WERI-Rb-1 (cell line): Measurements from ENCODE around the gene PLK2.

Experiments
- DNase-seq: peaks from one replicate; pipeline ENCODE4 v3.0.0-alpha.2; 2020
- H3K27ac ChIP-seq: fragments of 250-450 bp; sonication (Bioruptor Pico); 2 replicates; pipeline ENCODE4 v1.5.1; 2020; ENCODE audit warnings: mild to moderate bottlenecking, moderate library complexity
- H3K27me3 ChIP-seq: fragments of 250-450 bp; sonication (Bioruptor Pico); 2 replicates; pipeline ENCODE4 v1.5.1; 2021; ENCODE audit warnings: mild to moderate bottlenecking, low read depth, moderate library complexity; ENCODE audit not compliant: insufficient read depth, severe bottlenecking
- H3K36me3 ChIP-seq: fragments of 250-450 bp; sonication (Bioruptor Pico); 2 replicates; pipeline ENCODE4 v1.5.1; 2020; ENCODE audit warnings: mild to moderate bottlenecking, moderate library complexity
- H3K4me3 ChIP-seq: 2 replicates; pipeline ENCODE4 v1.5.1; 2011; ENCODE audit warnings: low read depth, mild to moderate bottlenecking, control low read depth, low read length
- H3K9me3 ChIP-seq: fragments of 250-450 bp; sonication (Bioruptor Pico); 2 replicates; pipeline ENCODE4 v1.5.1; 2021; ENCODE audit warnings: mild to moderate bottlenecking, moderate library complexity; ENCODE audit not compliant: severe bottlenecking
- CTCF ChIP-seq: IDR thresholded peaks from 2 replicates; pipeline ENCODE4 v1.5.1; 2011; ENCODE audit warnings: low read depth, mild to moderate bottlenecking, control low read depth, inconsistent platforms, low read length

The PLK2 gene

GRCh38 chr5:58460002-58460731 is at the start of gene PLK2:
Gene PLK2, minus strand, starts transcription at chr5:58460086. Its CDS starts 127 bp downstream, at chr5:58459959.
- Histone ChIP-seq H3K9me3 (no peaks in the 10 kb centered on the region), H3K36me3 (peaks cover 5% of the 10 kb centered on the region), H3K4me3 (peak within 1 kb of the TSS; percentile 86), H3K27ac (peak within 1 kb of the TSS; percentile 85), H3K27me3 (no peaks in the 10 kb centered on the region)
- peak; percentile 66 for TF ChIP-seq CTCF
- DNase-seq: peak; percentile 88

- no peaks in the 10 kb centered on the region for H3K9me3 ChIP-seq
- no peak for TF ChIP-seq CTCF
Observed at GRCh38 chr5:58507715-58508114, 47.8 kb upstream of the PLK2 start.

GRCh38 chr5:58505971-58506640 is 46.2 kb upstream of the PLK2 start:
- no peaks in the 10 kb centered on the region for H3K9me3 ChIP-seq
- no peak for DNase-seq
- no peak for TF ChIP-seq CTCF
- H3K27me3 ChIP-seq: no peaks in the 10 kb centered on the region
- H3K27ac ChIP-seq: no peak overlapping the region
- no peak overlapping the region for H3K4me3 ChIP-seq
- no peaks in the 10 kb centered on the region for H3K36me3 ChIP-seq

More at GRCh38 chr5:58507715-58508114, 47.8 kb upstream of the PLK2 start:
- no peak for DNase-seq
- H3K27me3 ChIP-seq: no peaks in the 10 kb centered on the region
- H3K4me3 ChIP-seq: no peak overlapping the region
- H3K27ac ChIP-seq: no peak overlapping the region
- no peaks in the 10 kb centered on the region for H3K36me3 ChIP-seq

DNA sequence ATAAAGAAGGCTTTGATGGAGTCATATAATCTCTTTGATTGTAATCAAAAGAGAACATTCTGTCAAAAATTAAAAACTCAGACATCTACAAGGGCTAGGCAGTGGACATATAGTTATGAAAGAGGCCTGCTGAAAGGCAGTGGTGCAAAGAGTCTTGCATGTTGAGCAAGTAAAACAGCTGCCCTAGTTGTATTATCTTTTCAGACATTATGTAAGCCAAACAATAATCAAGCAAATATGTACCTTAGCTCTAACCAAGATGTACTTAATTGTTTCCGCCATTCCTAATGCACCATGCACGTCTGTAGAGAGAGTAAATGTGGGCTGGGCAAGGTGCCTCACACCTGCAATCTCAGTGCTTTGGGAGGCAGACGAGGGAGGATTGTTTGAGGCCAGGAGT is 45.6 kb upstream of the PLK2 start:
- no peak for TF ChIP-seq CTCF
- Histone ChIP-seq H3K36me3 (no peaks in the 10 kb centered on the region), H3K27me3 (no peaks in the 10 kb centered on the region), H3K4me3 (no peak overlapping the region), H3K27ac (no peak overlapping the region), H3K9me3 (no peaks in the 10 kb centered on the region)
- no peak for DNase-seq

DNA sequence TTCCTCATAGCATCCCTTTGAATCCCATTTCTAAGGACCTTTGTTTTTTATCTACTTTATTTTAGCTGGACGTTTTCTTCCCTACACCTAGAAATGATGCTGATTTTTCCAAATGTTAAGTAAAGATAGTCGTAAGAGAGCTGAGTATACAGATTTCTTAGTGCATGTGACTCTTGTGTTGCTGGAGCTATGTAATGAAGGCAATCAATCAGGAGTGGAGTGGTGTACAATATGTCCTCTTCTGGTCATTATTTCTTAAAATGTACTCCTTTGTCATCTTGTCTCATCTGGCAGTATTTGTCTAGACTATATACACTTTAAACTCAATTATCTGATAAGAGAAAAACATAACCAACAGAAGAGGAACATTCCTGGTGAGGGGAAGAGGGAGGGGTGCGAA is 44.9 kb upstream of the PLK2 start:
- no peak overlapping the region for H3K27ac ChIP-seq
- no peaks in the 10 kb centered on the region for H3K9me3 ChIP-seq
- no peaks in the 10 kb centered on the region for H3K27me3 ChIP-seq
- no peaks in the 10 kb centered on the region for H3K36me3 ChIP-seq
- TF ChIP-seq CTCF: no peak
- no peak overlapping the region for H3K4me3 ChIP-seq
- no peak for DNase-seq
